ENCODE data around the gene TRAF1.
A peak's percentile ranks its signal among the peaks of the same experiment; 100 is the strongest.

The TRAF1 gene

GRCh38 chr9:120890320-120891244 is 36.0 kb downstream of the TRAF1 start:
- DNase-seq (ENCODE audit: low spot score) = peak; percentile 68

GRCh38 chr9:120889606-120890271 is 36.9 kb downstream of the TRAF1 start:
- DNase-seq (ENCODE audit: low spot score) = no peak

GRCh38 chr9:120888626-120889025 is 38.0 kb downstream of the TRAF1 start:
- DNase-seq (ENCODE audit: low spot score) = no peak

- no peak for DNase-seq (ENCODE audit: low spot score)
Measured at GRCh38 chr9:120886490-120886967, 40.1 kb downstream of the TRAF1 start.

- no peak for DNase-seq (ENCODE audit: low spot score)
Measured at GRCh38 chr9:120885958-120886357, 40.6 kb downstream of the TRAF1 start.

GRCh38 chr9:120885457-120885856 is 41.1 kb downstream of the TRAF1 start:
- no peak for DNase-seq (ENCODE audit: low spot score)

- no peak for DNase-seq (ENCODE audit: low spot score)
Measured at GRCh38 chr9:120883608-120883996, 43.0 kb downstream of the TRAF1 start.

GRCh38 chr9:120882935-120883607 is 43.5 kb downstream of the TRAF1 start:
- DNase-seq (ENCODE audit: low spot score) = peak; percentile 37

GRCh38 chr9:120879446-120879845 is 47.1 kb downstream of the TRAF1 start:
- DNase-seq (ENCODE audit: low spot score) = peak; percentile 22

GRCh38 chr9:120878188-120879130 is 48.1 kb downstream of the TRAF1 start:
- peak; percentile 33 for DNase-seq (ENCODE audit: low spot score)

GRCh38 chr9:120877276-120878034 is 49.1 kb downstream of the TRAF1 start:
- DNase-seq (ENCODE audit: low spot score) = peak; percentile 51

GRCh38 chr9:120876842-120877240 is 49.8 kb downstream of the TRAF1 start, which contains the start of gene PHF19:
Gene PHF19, minus strand, starts transcription at chr9:120877188. Its CDS starts 2,447 bp downstream, at chr9:120874741.
- peak; percentile 26 for DNase-seq (ENCODE audit: low spot score)

- DNase-seq (ENCODE audit: low spot score) = peak; percentile 90
Measured at GRCh38 chr9:120875954-120876841, 50.4 kb downstream of the TRAF1 start.

- no peak for DNase-seq (ENCODE audit: low spot score)
Measured at GRCh38 chr9:120875643-120875953, 51.0 kb downstream of the TRAF1 start.

GRCh38 chr9:120875195-120875565 is 51.4 kb downstream of the TRAF1 start:
- DNase-seq (ENCODE audit: low spot score) = no peak

GRCh38 chr9:120874226-120875194 is 52.1 kb downstream of the TRAF1 start:
- DNase-seq (ENCODE audit: low spot score) = no peak

GRCh38 chr9:120873512-120873911 is 53.1 kb downstream of the TRAF1 start:
- peak; percentile 40 for DNase-seq (ENCODE audit: low spot score)

- no peak for DNase-seq (ENCODE audit: low spot score)
Measured at GRCh38 chr9:120872791-120873502, 53.6 kb downstream of the TRAF1 start.

Data from CD4-positive, alpha-beta T cell treated with Interleukin-2 at 100 ng/mL for 4 hours (primary cell).